Liver (tissue), 9 donors: Measurements from ENCODE around the gene LYRM2. TPM values are rescaled to one million over a fixed set of nuclear protein-coding genes. Genes with fewer than 3 reads are reported as not detected.

Source experiments
- DNase-seq: peaks from one replicate; pipeline ENCODE4 v3.0.0-alpha.2; 2017; ENCODE audit warnings: low spot score
- H3K27ac ChIP-seq, 2 donors: one replicate each; pipeline ENCODE4 v1.7.0; 2013; ENCODE audit warnings: inconsistent platforms in 2 of 2, low read length in 2 of 2, control low read depth in 1 of 2, low read depth in 1 of 2, mild to moderate bottlenecking in 1 of 2
- H3K27me3 ChIP-seq, 4 donors: one replicate each; pipeline versions ENCODE4 v1.6.1 to v1.7.0; 2013; ENCODE audit warnings: low read length in 3 of 4, inconsistent platforms in 1 of 4, mild to moderate bottlenecking in 1 of 4, moderate library complexity in 1 of 4; ENCODE audit not compliant: control insufficient read depth in 4 of 4, insufficient read depth in 4 of 4
- H3K36me3 ChIP-seq, 4 donors: one replicate each; pipeline versions ENCODE4 v1.6.1 to v1.7.0; 2013; ENCODE audit warnings: low read length in 3 of 4, mild to moderate bottlenecking in 3 of 4, low read depth in 1 of 4, moderate library complexity in 1 of 4; ENCODE audit not compliant: control insufficient read depth in 4 of 4, insufficient read depth in 3 of 4
- H3K4me1 ChIP-seq, 4 donors: one replicate each; pipeline versions ENCODE4 v1.6.1 to v1.7.0; 2013; ENCODE audit warnings: low read length in 3 of 4, mild to moderate bottlenecking in 3 of 4, moderate library complexity in 1 of 4; ENCODE audit not compliant: control insufficient read depth in 4 of 4, insufficient read depth in 4 of 4
- H3K4me3 ChIP-seq, 3 donors: one replicate each; pipeline versions ENCODE4 v1.6.1 to v1.7.0; 2013; ENCODE audit warnings: low read length in 3 of 3, control low read depth in 1 of 3, low read depth in 1 of 3, mild to moderate bottlenecking in 1 of 3
- H3K9ac ChIP-seq, 2 donors: one replicate each; pipeline ENCODE4 v1.7.0; 2013; ENCODE audit warnings: low read length in 2 of 2, mild to moderate bottlenecking in 2 of 2, moderate library complexity in 2 of 2, control low read depth in 1 of 2, low read depth in 1 of 2
- H3K9me3 ChIP-seq, 4 donors: one replicate each; pipeline versions ENCODE4 v1.6.1 to v1.7.0; 2013; ENCODE audit warnings: low read length in 3 of 4; ENCODE audit not compliant: control insufficient read depth in 4 of 4
- EGR1 ChIP-seq, 2 donors: IDR thresholded peaks; 2 replicates each; pipeline ENCODE4 v1.6.1; 2016 to 2018; ENCODE audit warnings: antibody characterized with exemption in 2 of 2, low read depth in 2 of 2
- FOXA1 ChIP-seq: IDR thresholded peaks from 2 replicates; pipeline ENCODE4 v1.6.1; 2016; ENCODE audit warnings: antibody characterized with exemption
- FOXA2 ChIP-seq: IDR thresholded peaks from 2 replicates; pipeline ENCODE4 v1.6.1; 2016; ENCODE audit warnings: antibody characterized with exemption
- GABPA ChIP-seq, 2 donors: IDR thresholded peaks in 1 of 2; conservative IDR thresholded peaks in 1 of 2; 2 replicates each; pipeline ENCODE4 v1.6.1; 2016; ENCODE audit warnings: antibody characterized with exemption in 2 of 2, mild to moderate bottlenecking in 1 of 2, moderate library complexity in 1 of 2
- HNF4A ChIP-seq, 2 donors: conservative IDR thresholded peaks; 2 replicates each; pipeline ENCODE4 v1.6.1; 2016; ENCODE audit warnings: antibody characterized with exemption in 2 of 2, mild to moderate bottlenecking in 2 of 2
- HNF4G ChIP-seq: IDR thresholded peaks from 2 replicates; pipeline ENCODE4 v1.6.1; 2016; ENCODE audit warnings: antibody characterized with exemption
- JUND ChIP-seq, 2 donors: IDR thresholded peaks; 2 replicates each; pipeline ENCODE4 v1.6.1; 2016; ENCODE audit warnings: antibody characterized with exemption in 2 of 2
- NR2F2 ChIP-seq: IDR thresholded peaks from 2 replicates; pipeline ENCODE4 v1.6.1; 2016; ENCODE audit warnings: antibody characterized with exemption
- RAD21 ChIP-seq, 2 donors: IDR thresholded peaks; 2 replicates each; pipeline ENCODE4 v1.6.1; 2016; ENCODE audit warnings: antibody characterized with exemption in 2 of 2, mild to moderate bottlenecking in 2 of 2
- RXRA ChIP-seq, 2 donors: IDR thresholded peaks; 2 replicates each; pipeline ENCODE4 v1.6.1; 2017 to 2018; ENCODE audit warnings: antibody characterized with exemption in 2 of 2, mild to moderate bottlenecking in 1 of 2
- SP1 ChIP-seq: IDR thresholded peaks from 2 replicates; pipeline ENCODE4 v1.6.1; 2018; ENCODE audit warnings: antibody characterized with exemption, mild to moderate bottlenecking
- TAF1 ChIP-seq: conservative IDR thresholded peaks from 2 replicates; pipeline ENCODE4 v1.6.1; 2016; ENCODE audit warnings: antibody characterized with exemption, mild to moderate bottlenecking
- YY1 ChIP-seq: IDR thresholded peaks from 2 replicates; pipeline ENCODE4 v1.6.1; 2016; ENCODE audit warnings: antibody characterized with exemption, mild to moderate bottlenecking
- whole genome bisulfite sequencing: extraction: QIAGEN DNeasy Blood & Tissue Kit; methylation state at CpG from one replicate; pipeline ENCODE4 v1.1.7; 2013; 5-methylcytosine and 5-hydroxymethylcytosine counted together
- polyA plus RNA-seq, 2 donors: library from polyadenylated mRNA; stranded (reverse) in 1 of 2; unstranded in 1 of 2; fragments of 200-250 nt in 1 of 2; fragments of >200 nt in 1 of 2; fragmentation: Nextera tagmentation in 1 of 2; extraction: Ambion mirVana in 1 of 2; gene quantifications; one replicate each; pipeline versions ENCODE4 v1.2.1 to v1.2.3, GENCODE V29; 2013 to 2015
- total RNA-seq, 2 donors: library from RNA; depleted of rRNA; stranded (reverse); fragments of >200 nt; gene quantifications; one replicate each; pipeline ENCODE4 v1.2.3, GENCODE V29; 2014
- TF ChIP-seq, protein P1 (sequence below): IDR thresholded peaks from 2 replicates; pipeline ENCODE4 v1.6.1; 2016; ENCODE audit warnings: antibody characterized with exemption
- TF ChIP-seq, protein P2 (sequence below): IDR thresholded peaks from 2 replicates; pipeline ENCODE4 v1.6.1; 2016; ENCODE audit warnings: antibody characterized with exemption
- TF ChIP-seq, protein P3 (sequence below): fragments of 150-350 bp; IDR thresholded peaks from 2 replicates; pipeline ENCODE4 v1.5.1; 2017; ENCODE audit warnings: improper control_type of control experiment, low read depth, low read length; ENCODE audit not compliant: missing input control
- TF ChIP-seq, protein P4 (sequence below): IDR thresholded peaks from 2 replicates; pipeline ENCODE4 v1.6.1; 2016; ENCODE audit warnings: antibody characterized with exemption
- donor health status: healthy.
- donor health status: healthy.
- donor health status: healthy.
- donor health status: healthy.
- donor health status: healthy.

The LYRM2 gene
- total and polyA plus RNA-seq, 4 donors, result 8.9 to 34.7 (median 12.4) TPM

DNA sequence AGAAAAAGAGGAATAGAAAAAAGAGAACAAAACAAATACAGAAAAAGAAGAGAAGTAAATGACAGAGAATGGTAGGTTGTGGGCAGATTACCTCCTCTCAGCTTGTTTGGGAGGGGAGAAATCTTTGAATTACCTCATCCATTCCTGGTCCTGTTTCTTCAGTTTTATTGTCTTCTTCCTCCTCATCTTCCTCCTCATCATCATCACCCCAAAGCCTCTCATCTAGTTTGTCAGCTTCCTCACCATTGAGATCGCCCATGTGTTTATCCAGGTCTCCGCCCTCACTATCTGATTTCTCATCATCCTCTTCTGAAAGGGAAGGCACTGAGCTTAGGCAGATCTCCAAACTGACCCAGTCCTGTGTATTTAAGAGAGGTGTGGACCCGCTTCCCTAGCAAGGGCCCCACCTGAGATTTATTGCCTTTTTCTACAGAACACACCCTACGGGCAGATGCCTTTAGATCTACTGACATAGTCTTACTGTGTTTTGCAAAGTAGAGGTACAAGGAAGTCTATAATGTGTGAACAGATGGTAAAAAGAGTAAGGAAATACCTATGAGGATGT lies 24.2 kb upstream of the LYRM2 start:
- DNase-seq, result no peak
- WGBS, result 96% methylated on average over 4 of the region's 4 CpGs
- H3K4me3 ChIP-seq, result no peak overlapping the region

DNA sequence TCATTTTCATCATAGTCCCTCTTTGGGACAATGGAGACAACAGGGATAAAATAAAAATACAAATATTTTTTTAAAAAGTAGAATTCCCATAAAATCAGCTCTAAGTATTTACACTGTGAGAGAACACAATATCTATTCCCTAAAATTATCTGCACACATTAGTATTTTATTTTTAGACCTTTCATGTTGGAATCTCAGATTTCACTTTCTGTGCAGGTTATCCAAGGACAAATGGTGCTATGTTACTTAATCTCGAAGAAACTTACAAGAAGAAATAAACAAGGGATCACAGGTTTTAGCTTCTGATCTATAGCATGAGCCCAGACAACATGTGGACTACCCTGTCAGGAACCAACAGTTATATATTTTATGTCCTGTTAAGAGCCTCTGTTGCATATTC lies 23.0 kb upstream of the LYRM2 start:
- WGBS, result 97% methylated on average over 1 of the region's 1 CpG
- Histone ChIP-seq H3K27ac (no peak overlapping the region), H3K4me1 (no peaks in the 10 kb centered on the region), H3K4me3 (no peak overlapping the region), H3K9ac (no peak overlapping the region), H3K36me3 (peaks cover 15 to 76% (median 69%) of the 10 kb centered on the region in 4 donors), H3K9me3 (no peaks in the 10 kb centered on the region), H3K27me3 (no peaks in the 10 kb centered on the region)
- TF ChIP-seq, protein P1, sequence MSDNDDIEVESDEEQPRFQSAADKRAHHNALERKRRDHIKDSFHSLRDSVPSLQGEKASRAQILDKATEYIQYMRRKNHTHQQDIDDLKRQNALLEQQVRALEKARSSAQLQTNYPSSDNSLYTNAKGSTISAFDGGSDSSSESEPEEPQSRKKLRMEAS, result no peak
- TF ChIP-seq, protein P2, sequence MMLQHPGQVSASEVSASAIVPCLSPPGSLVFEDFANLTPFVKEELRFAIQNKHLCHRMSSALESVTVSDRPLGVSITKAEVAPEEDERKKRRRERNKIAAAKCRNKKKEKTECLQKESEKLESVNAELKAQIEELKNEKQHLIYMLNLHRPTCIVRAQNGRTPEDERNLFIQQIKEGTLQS, result no peak
- TF ChIP-seq JUND (IDR thresholded peaks at IDR 0.05) (no peak), SP1 (no peak), RXRA (IDR thresholded peaks at IDR 0.05) (no peak)
- no peak for DNase-seq

More for the DNA sequence above, 24.2 kb upstream of the LYRM2 start:
- Histone ChIP-seq H3K9ac (no peak overlapping the region), H3K27me3 (no peaks in the 10 kb centered on the region), H3K36me3 (peaks cover 12 to 75% (median 68%) of the 10 kb centered on the region in 4 donors), H3K9me3 (no peaks in the 10 kb centered on the region), H3K4me1 (no peaks in the 10 kb centered on the region), H3K27ac (no peak overlapping the region)
- no peak for TF ChIP-seq GABPA (IDR thresholded peaks at IDR 0.05 in 1 of 2, conservative IDR thresholded peaks at IDR 0.05 in 1 of 2)
- TF ChIP-seq FOXA1, result no peak
- TF ChIP-seq HNF4G, result no peak
- TF ChIP-seq, protein P2, result no peak
- no peak for TF ChIP-seq YY1
- no peak for TF ChIP-seq RXRA (IDR thresholded peaks at IDR 0.05)
- no peak for TF ChIP-seq EGR1 (IDR thresholded peaks at IDR 0.05; ENCODE audit: low read depth in 2 of 2)
- TF ChIP-seq TAF1, result no peak
- no peak for TF ChIP-seq HNF4A (conservative IDR thresholded peaks at IDR 0.05)
- TF ChIP-seq NR2F2, result no peak
- TF ChIP-seq, protein P3, sequence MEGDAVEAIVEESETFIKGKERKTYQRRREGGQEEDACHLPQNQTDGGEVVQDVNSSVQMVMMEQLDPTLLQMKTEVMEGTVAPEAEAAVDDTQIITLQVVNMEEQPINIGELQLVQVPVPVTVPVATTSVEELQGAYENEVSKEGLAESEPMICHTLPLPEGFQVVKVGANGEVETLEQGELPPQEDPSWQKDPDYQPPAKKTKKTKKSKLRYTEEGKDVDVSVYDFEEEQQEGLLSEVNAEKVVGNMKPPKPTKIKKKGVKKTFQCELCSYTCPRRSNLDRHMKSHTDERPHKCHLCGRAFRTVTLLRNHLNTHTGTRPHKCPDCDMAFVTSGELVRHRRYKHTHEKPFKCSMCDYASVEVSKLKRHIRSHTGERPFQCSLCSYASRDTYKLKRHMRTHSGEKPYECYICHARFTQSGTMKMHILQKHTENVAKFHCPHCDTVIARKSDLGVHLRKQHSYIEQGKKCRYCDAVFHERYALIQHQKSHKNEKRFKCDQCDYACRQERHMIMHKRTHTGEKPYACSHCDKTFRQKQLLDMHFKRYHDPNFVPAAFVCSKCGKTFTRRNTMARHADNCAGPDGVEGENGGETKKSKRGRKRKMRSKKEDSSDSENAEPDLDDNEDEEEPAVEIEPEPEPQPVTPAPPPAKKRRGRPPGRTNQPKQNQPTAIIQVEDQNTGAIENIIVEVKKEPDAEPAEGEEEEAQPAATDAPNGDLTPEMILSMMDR, result no peak
- no peak for TF ChIP-seq FOXA2
- no peak for TF ChIP-seq SP1
- no peak for TF ChIP-seq RAD21 (IDR thresholded peaks at IDR 0.05)
- TF ChIP-seq, protein P1, result no peak
- no peak for TF ChIP-seq JUND (IDR thresholded peaks at IDR 0.05)
- TF ChIP-seq, protein P4, sequence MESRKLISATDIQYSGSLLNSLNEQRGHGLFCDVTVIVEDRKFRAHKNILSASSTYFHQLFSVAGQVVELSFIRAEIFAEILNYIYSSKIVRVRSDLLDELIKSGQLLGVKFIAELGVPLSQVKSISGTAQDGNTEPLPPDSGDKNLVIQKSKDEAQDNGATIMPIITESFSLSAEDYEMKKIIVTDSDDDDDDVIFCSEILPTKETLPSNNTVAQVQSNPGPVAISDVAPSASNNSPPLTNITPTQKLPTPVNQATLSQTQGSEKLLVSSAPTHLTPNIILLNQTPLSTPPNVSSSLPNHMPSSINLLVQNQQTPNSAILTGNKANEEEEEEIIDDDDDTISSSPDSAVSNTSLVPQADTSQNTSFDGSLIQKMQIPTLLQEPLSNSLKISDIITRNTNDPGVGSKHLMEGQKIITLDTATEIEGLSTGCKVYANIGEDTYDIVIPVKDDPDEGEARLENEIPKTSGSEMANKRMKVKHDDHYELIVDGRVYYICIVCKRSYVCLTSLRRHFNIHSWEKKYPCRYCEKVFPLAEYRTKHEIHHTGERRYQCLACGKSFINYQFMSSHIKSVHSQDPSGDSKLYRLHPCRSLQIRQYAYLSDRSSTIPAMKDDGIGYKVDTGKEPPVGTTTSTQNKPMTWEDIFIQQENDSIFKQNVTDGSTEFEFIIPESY, result no peak
